Hepatocyte (in vitro differentiated cells): Measurements from ENCODE around the gene SMG9.

Experiments
- EZH2 ChIP-seq: fragments of 200-600 bp; sonication (generic); IDR thresholded peaks from 2 replicates; pipeline ENCODE4 v1.6.1; 2016; ENCODE audit warnings: antibody characterized with exemption, mild to moderate bottlenecking, borderline replicate concordance
- EZH2phosphoT487 ChIP-seq: fragments of 200-600 bp; sonication (generic); IDR thresholded peaks from one replicate; pipeline ENCODE4 v1.6.1; 2018; ENCODE audit warnings: antibody characterized with exemption, mild to moderate bottlenecking, low read depth, moderate library complexity; ENCODE audit not compliant: unreplicated experiment, severe bottlenecking
- TF ChIP-seq, protein P1 (sequence below): fragments of 200-600 bp; sonication (generic); IDR thresholded peaks from 2 replicates; pipeline ENCODE4 v1.5.1; 2016; ENCODE audit warnings: antibody characterized with exemption, mild to moderate bottlenecking; ENCODE audit not compliant: poor library complexity

GRCh38 chr19:43748685-43749084 is 6.1 kb downstream of the SMG9 start:
- TF ChIP-seq, protein P1, sequence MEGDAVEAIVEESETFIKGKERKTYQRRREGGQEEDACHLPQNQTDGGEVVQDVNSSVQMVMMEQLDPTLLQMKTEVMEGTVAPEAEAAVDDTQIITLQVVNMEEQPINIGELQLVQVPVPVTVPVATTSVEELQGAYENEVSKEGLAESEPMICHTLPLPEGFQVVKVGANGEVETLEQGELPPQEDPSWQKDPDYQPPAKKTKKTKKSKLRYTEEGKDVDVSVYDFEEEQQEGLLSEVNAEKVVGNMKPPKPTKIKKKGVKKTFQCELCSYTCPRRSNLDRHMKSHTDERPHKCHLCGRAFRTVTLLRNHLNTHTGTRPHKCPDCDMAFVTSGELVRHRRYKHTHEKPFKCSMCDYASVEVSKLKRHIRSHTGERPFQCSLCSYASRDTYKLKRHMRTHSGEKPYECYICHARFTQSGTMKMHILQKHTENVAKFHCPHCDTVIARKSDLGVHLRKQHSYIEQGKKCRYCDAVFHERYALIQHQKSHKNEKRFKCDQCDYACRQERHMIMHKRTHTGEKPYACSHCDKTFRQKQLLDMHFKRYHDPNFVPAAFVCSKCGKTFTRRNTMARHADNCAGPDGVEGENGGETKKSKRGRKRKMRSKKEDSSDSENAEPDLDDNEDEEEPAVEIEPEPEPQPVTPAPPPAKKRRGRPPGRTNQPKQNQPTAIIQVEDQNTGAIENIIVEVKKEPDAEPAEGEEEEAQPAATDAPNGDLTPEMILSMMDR: no peak
- TF ChIP-seq EZH2 (no peak), EZH2phosphoT487 (no peak)
